HepG2 (cell line): Measurements from ENCODE around the gene EPM2AIP1. TPM values are rescaled to one million over a fixed set of nuclear protein-coding genes. Genes with fewer than 3 reads are reported as not detected.

Experiments used
- ASH2L ChIP-seq: fragments of 300-600, 200-600 bp; sonication (generic); IDR thresholded peaks from 2 replicates; pipeline ENCODE4 v1.7.0; 2017; ENCODE audit warnings: low read depth, mild to moderate bottlenecking, moderate library complexity, mixed read lengths, low read length; ENCODE audit not compliant: insufficient read length
- EEA1 ChIP-seq: sonication (generic); formaldehyde crosslinking; IDR thresholded peaks from 2 replicates; pipeline ENCODE4 v1.5.1; 2020; ENCODE audit warnings: mild to moderate bottlenecking, missing genetic modification reagents, borderline replicate concordance
- HDAC6 ChIP-seq: fragments of 200-600 bp; sonication (generic); IDR thresholded peaks from 2 replicates; pipeline ENCODE4 v1.7.0; 2017; ENCODE audit warnings: mild to moderate bottlenecking, antibody characterized with exemption, low read length, low read depth
- MTF2 ChIP-seq: sonication (generic); formaldehyde crosslinking; IDR thresholded peaks from 2 replicates; pipeline ENCODE4 v1.5.0; 2020; ENCODE audit warnings: missing genetic modification reagents, borderline replicate concordance
- NAIF1 ChIP-seq: sonication (generic); formaldehyde crosslinking; IDR thresholded peaks from 2 replicates; pipeline ENCODE4 v1.5.0; 2020; ENCODE audit warnings: mild to moderate bottlenecking, missing genetic modification reagents, borderline replicate concordance
- NCOA5 ChIP-seq: sonication (generic); formaldehyde crosslinking; IDR thresholded peaks from 2 replicates; pipeline ENCODE4 v1.4.0; 2020; ENCODE audit warnings: missing genetic modification reagents
- SP1 ChIP-seq, 2 experiments: fragments of 450-650 bp in 1 of 2; sonication (generic) in 1 of 2; formaldehyde crosslinking in 1 of 2; IDR thresholded peaks; 2 replicates each; pipeline versions ENCODE4 v1.4.0 to v1.6.1; 2016 to 2020; ENCODE audit warnings: missing genetic modification reagents in 1 of 2
- TARDBP ChIP-seq: sonication (generic); formaldehyde crosslinking; IDR thresholded peaks from 2 replicates; pipeline ENCODE4 v1.8.0; 2022; ENCODE audit warnings: mild to moderate bottlenecking, missing genetic modification reagents
- ZNF383 ChIP-seq: sonication (generic); formaldehyde crosslinking; IDR thresholded peaks from 2 replicates; pipeline ENCODE4 v1.4.0; 2020; ENCODE audit warnings: missing genetic modification reagents, mild to moderate bottlenecking, borderline replicate concordance
- ZNF589 ChIP-seq: sonication (generic); formaldehyde crosslinking; conservative IDR thresholded peaks from 2 replicates; pipeline ENCODE4 v1.8.0; 2022; ENCODE audit warnings: mild to moderate bottlenecking, moderate library complexity, missing genetic modification reagents
- ZNF720 ChIP-seq: sonication (generic); formaldehyde crosslinking; IDR thresholded peaks from 2 replicates; pipeline ENCODE4 v1.4.0; 2020; ENCODE audit warnings: missing genetic modification reagents
- ZSCAN9 ChIP-seq: IDR thresholded peaks from 2 replicates; pipeline ENCODE4 v1.6.1; 2016; ENCODE audit warnings: borderline replicate concordance
- polyA plus RNA-seq, 8 experiments: library from polyadenylated mRNA; depleted of rRNA in 3 of 8; stranded (reverse) in 7 of 8; unstranded in 1 of 8; fragments of >200 nt; fragmentation: Illumina TruSeq in 4 of 8; extraction: Trizol in 4 of 8; gene quantifications; 2 replicates each; pipeline versions ENCODE4 v1.2.1 to v1.2.3, GENCODE V29; 2011 to 2016; ENCODE audit warnings: low read depth in 4 of 8, missing spikeins in 1 of 8, mixed read lengths in 1 of 8; ENCODE audit not compliant: insufficient read depth in 1 of 8
- total RNA-seq, 5 experiments: library from RNA; depleted of rRNA; stranded (reverse); fragments of >200 nt; fragmentation: Illumina TruSeq; extraction: Trizol; gene quantifications; 2 replicates each; pipeline ENCODE4 v1.2.3, GENCODE V29; 2016; ENCODE audit warnings: low read depth in 1 of 5
- TF ChIP-seq, protein P1 (sequence below): sonication (generic); formaldehyde crosslinking; IDR thresholded peaks from 2 replicates; pipeline ENCODE4 v1.5.0; 2020; ENCODE audit warnings: missing genetic modification reagents, mild to moderate bottlenecking, borderline replicate concordance
- TF ChIP-seq, protein P2 (sequence below): sonication (generic); formaldehyde crosslinking; IDR thresholded peaks from 2 replicates; pipeline ENCODE4 v1.4.0; 2020; ENCODE audit warnings: mild to moderate bottlenecking, low read depth, missing genetic modification reagents
- TF ChIP-seq, protein P3 (sequence below): sonication (generic); formaldehyde crosslinking; IDR thresholded peaks from 2 replicates; pipeline ENCODE4 v1.5.1; 2020; ENCODE audit warnings: mild to moderate bottlenecking, missing genetic modification reagents, borderline replicate concordance
- TF ChIP-seq, protein P4 (sequence below): IDR thresholded peaks from 2 replicates; pipeline ENCODE4 v1.6.1; 2016

Gene EPM2AIP1
- total and polyA plus RNA-seq, 2 of the 13 experiments (the other 11 are each of a cell fraction or from before 2014, with no cell fraction given) = 10.7 to 23.0 TPM

DNA sequence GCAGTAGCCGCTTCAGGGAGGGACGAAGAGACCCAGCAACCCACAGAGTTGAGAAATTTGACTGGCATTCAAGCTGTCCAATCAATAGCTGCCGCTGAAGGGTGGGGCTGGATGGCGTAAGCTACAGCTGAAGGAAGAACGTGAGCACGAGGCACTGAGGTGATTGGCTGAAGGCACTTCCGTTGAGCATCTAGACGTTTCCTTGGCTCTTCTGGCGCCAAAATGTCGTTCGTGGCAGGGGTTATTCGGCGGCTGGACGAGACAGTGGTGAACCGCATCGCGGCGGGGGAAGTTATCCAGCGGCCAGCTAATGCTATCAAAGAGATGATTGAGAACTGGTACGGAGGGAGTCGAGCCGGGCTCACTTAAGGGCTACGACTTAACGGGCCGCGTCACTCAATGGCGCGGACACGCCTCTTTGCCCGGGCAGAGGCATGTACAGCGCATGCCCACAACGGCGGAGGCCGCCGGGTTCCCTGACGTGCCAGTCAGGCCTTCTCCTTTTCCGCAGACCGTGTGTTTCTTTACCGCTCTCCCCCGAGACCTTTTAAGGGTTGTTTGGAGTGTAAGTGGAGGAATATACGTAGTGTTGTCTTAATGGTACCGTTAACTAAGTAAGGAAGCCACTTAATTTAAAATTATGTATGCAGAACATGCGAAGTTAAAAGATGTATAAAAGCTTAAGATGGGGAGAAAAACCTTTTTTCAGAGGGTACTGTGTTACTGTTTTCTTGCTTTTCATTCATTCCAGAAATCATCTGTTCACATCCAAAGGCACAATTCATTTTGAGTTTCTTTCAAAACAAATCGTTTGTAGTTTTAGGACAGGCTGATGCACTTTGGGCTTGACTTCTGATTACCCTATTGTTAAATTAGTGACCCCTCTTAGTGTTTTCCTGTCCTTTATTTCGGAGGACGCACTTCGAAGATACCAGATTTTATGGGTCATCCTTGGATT lies 674 bp upstream of the EPM2AIP1 start, which contains the start of gene MLH1 (continued):
- TF ChIP-seq, protein P1, sequence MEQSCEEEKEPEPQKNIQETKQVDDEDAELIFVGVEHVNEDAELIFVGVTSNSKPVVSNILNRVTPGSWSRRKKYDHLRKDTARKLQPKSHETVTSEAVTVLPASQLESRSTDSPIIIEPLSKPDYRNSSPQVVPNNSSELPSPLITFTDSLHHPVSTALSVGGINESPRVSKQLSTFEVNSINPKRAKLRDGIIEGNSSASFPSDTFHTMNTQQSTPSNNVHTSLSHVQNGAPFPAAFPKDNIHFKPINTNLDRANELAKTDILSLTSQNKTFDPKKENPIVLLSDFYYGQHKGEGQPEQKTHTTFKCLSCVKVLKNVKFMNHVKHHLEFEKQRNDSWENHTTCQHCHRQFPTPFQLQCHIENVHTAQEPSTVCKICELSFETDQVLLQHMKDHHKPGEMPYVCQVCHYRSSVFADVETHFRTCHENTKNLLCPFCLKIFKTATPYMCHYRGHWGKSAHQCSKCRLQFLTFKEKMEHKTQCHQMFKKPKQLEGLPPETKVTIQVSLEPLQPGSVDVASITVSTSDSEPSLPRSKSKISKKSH (CRISPR knock-in tag) = no peak
- TF ChIP-seq ZNF720 (CRISPR knock-in tag) (no peak), ZSCAN9 (CRISPR knock-in tag) (0 out of 2 replicates have a peak, but pooled peaks have one; percentile 72), HDAC6 (no peak), TARDBP (CRISPR knock-in tag) (peak; percentile 35; the same call in 1 of the 2 replicates), ZNF589 (CRISPR knock-in tag) (0 out of 2 replicates have a peak, but pooled peaks have one; percentile 52), EEA1 (peak; percentile 81; the same call in 1 of the 2 replicates), ZNF383 (0 out of 2 replicates have a peak, but pooled peaks have one; percentile 57), NAIF1 (CRISPR knock-in tag) (0 out of 2 replicates have a peak, but pooled peaks have one; percentile 48), ASH2L (peak; percentile 92), MTF2 (CRISPR knock-in tag) (no peak), SP1 (IDR thresholded peaks at IDR 0.05) (no peak), SP1 (CRISPR knock-in tag; IDR thresholded peaks at IDR 0.05) (peak; percentile 8; the same call in 1 of the 2 replicates), NCOA5 (CRISPR knock-in tag) (no peak)
- TF ChIP-seq, protein P2, sequence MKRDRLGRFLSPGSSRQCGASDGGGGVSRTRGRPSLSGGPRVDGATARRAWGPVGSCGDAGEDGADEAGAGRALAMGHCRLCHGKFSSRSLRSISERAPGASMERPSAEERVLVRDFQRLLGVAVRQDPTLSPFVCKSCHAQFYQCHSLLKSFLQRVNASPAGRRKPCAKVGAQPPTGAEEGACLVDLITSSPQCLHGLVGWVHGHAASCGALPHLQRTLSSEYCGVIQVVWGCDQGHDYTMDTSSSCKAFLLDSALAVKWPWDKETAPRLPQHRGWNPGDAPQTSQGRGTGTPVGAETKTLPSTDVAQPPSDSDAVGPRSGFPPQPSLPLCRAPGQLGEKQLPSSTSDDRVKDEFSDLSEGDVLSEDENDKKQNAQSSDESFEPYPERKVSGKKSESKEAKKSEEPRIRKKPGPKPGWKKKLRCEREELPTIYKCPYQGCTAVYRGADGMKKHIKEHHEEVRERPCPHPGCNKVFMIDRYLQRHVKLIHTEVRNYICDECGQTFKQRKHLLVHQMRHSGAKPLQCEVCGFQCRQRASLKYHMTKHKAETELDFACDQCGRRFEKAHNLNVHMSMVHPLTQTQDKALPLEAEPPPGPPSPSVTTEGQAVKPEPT (CRISPR knock-in tag) = 0 out of 2 replicates have a peak, but pooled peaks have one; percentile 40
- TF ChIP-seq, protein P3, sequence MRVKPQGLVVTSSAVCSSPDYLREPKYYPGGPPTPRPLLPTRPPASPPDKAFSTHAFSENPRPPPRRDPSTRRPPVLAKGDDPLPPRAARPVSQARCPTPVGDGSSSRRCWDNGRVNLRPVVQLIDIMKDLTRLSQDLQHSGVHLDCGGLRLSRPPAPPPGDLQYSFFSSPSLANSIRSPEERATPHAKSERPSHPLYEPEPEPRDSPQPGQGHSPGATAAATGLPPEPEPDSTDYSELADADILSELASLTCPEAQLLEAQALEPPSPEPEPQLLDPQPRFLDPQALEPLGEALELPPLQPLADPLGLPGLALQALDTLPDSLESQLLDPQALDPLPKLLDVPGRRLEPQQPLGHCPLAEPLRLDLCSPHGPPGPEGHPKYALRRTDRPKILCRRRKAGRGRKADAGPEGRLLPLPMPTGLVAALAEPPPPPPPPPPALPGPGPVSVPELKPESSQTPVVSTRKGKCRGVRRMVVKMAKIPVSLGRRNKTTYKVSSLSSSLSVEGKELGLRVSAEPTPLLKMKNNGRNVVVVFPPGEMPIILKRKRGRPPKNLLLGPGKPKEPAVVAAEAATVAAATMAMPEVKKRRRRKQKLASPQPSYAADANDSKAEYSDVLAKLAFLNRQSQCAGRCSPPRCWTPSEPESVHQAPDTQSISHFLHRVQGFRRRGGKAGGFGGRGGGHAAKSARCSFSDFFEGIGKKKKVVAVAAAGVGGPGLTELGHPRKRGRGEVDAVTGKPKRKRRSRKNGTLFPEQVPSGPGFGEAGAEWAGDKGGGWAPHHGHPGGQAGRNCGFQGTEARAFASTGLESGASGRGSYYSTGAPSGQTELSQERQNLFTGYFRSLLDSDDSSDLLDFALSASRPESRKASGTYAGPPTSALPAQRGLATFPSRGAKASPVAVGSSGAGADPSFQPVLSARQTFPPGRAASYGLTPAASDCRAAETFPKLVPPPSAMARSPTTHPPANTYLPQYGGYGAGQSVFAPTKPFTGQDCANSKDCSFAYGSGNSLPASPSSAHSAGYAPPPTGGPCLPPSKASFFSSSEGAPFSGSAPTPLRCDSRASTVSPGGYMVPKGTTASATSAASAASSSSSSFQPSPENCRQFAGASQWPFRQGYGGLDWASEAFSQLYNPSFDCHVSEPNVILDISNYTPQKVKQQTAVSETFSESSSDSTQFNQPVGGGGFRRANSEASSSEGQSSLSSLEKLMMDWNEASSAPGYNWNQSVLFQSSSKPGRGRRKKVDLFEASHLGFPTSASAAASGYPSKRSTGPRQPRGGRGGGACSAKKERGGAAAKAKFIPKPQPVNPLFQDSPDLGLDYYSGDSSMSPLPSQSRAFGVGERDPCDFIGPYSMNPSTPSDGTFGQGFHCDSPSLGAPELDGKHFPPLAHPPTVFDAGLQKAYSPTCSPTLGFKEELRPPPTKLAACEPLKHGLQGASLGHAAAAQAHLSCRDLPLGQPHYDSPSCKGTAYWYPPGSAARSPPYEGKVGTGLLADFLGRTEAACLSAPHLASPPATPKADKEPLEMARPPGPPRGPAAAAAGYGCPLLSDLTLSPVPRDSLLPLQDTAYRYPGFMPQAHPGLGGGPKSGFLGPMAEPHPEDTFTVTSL (CRISPR knock-in tag) = no peak
- TF ChIP-seq, protein P4, sequence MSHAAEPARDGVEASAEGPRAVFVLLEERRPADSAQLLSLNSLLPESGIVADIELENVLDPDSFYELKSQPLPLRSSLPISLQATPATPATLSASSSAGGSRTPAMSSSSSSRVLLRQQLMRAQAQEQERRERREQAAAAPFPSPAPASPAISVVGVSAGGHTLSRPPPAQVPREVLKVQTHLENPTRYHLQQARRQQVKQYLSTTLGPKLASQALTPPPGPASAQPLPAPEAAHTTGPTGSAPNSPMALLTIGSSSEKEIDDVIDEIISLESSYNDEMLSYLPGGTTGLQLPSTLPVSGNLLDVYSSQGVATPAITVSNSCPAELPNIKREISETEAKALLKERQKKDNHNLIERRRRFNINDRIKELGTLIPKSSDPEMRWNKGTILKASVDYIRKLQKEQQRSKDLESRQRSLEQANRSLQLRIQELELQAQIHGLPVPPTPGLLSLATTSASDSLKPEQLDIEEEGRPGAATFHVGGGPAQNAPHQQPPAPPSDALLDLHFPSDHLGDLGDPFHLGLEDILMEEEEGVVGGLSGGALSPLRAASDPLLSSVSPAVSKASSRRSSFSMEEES (CRISPR knock-in tag) = peak; percentile 39
